IMR-90 (cell line): ENCODE results near the gene RAB27A. TPM values are rescaled to one million over a fixed set of nuclear protein-coding genes. Genes with fewer than 3 reads are reported as not detected.

Experiments used
- ATAC-seq: fragments of 200-7000 bp; cut with Tn5 transposase; 2 replicates; pipeline ENCODE4 v1.9.1; 2020; ENCODE audit warnings: low read depth, mild to moderate bottlenecking, moderate library complexity
- BruUV-seq: library from RNA; stranded (reverse); fragments of 400-500 nt; replicated peaks from 2 replicates; lab custom pipeline; 2021; lab: Mats Ljungman, UMichigan
- CTCF ChIA-PET: fragments of 300-600 bp; formaldehyde crosslinking; extraction: SDS; loops from one replicate; lab custom pipeline; 2021; ENCODE audit warnings: antibody characterized with exemption; lab: Yijun Ruan, JAX
- POLR2A ChIA-PET: fragments of 300-600 bp; sonication (Branson Sonifier 250); formaldehyde crosslinking; loops from one replicate; lab custom pipeline; 2022; ENCODE audit warnings: antibody characterized with exemption; ENCODE audit not compliant: unreplicated experiment; lab: Charles Lee
- DNase-seq: peaks from one replicate; pipeline ENCODE4 v3.0.0; 2013
- H2AFZ ChIP-seq: replicated peaks from 2 replicates; pipeline ENCODE3; 2013; ENCODE audit warnings: low read length, mild to moderate bottlenecking; ENCODE audit not compliant: poor library complexity
- H2AK5ac ChIP-seq: 2 replicates; pipeline ENCODE4 v1.6.1; 2013; ENCODE audit warnings: low read depth, low read length, inconsistent platforms
- H2AK9ac ChIP-seq: replicated peaks from 2 replicates; pipeline ENCODE3; 2013; ENCODE audit warnings: mild to moderate bottlenecking, low read depth, low read length, moderate library complexity; ENCODE audit not compliant: poor library complexity
- H2BK120ac ChIP-seq: 2 replicates; pipeline ENCODE4 v1.6.1; 2013; ENCODE audit warnings: low read depth, low read length, inconsistent platforms
- H2BK15ac ChIP-seq: 3 replicates; pipeline ENCODE4 v1.6.1; 2013; ENCODE audit warnings: low read depth, low read length, inconsistent platforms
- H2BK20ac ChIP-seq: 2 replicates; pipeline ENCODE4 v1.6.1; 2013; ENCODE audit warnings: low read depth, mild to moderate bottlenecking, inconsistent platforms, low read length, moderate library complexity
- H2BK5ac ChIP-seq: 2 replicates; pipeline ENCODE4 v1.6.1; 2013; ENCODE audit warnings: mild to moderate bottlenecking, low read depth, low read length, inconsistent platforms; ENCODE audit not compliant: poor library complexity, severe bottlenecking
- H3K14ac ChIP-seq: replicated peaks from 2 replicates; pipeline ENCODE4 v1.6.1; 2013; ENCODE audit warnings: low read depth, low read length, inconsistent platforms
- H3K18ac ChIP-seq: 2 replicates; pipeline ENCODE4 v1.6.1; 2013; ENCODE audit warnings: low read depth, low read length, control low read depth
- H3K23ac ChIP-seq: 2 replicates; pipeline ENCODE4 v1.6.1; 2013; ENCODE audit warnings: low read depth, low read length, inconsistent platforms
- H3K27ac ChIP-seq: 2 replicates; pipeline ENCODE4 v1.5.1; 2013; ENCODE audit warnings: mild to moderate bottlenecking, control low read depth, low read length; ENCODE audit not compliant: insufficient read depth
- H3K27me3 ChIP-seq: 2 replicates; pipeline ENCODE4 v1.6.1; 2013; ENCODE audit warnings: low read length; ENCODE audit not compliant: control insufficient read depth, insufficient read depth
- H3K36me3 ChIP-seq: 2 replicates; pipeline ENCODE4 v1.6.1; 2013; ENCODE audit warnings: low read length, mixed read lengths; ENCODE audit not compliant: control insufficient read depth, insufficient read depth
- H3K4ac ChIP-seq: 2 replicates; pipeline ENCODE4 v1.6.1; 2013; ENCODE audit warnings: low read depth, low read length, inconsistent platforms
- H3K4me1 ChIP-seq: 2 replicates; pipeline ENCODE4 v1.6.1; 2013; ENCODE audit warnings: low read length, mixed read lengths; ENCODE audit not compliant: control insufficient read depth, insufficient read depth
- H3K4me2 ChIP-seq: 2 replicates; pipeline ENCODE4 v1.6.1; 2013; ENCODE audit warnings: low read depth, mild to moderate bottlenecking, control low read depth, low read length, moderate library complexity
- H3K4me3 ChIP-seq: 2 replicates; pipeline ENCODE4 v1.5.1; 2013; ENCODE audit warnings: low read depth, mild to moderate bottlenecking, control low read depth, low read length, moderate library complexity; ENCODE audit not compliant: insufficient read depth
- H3K56ac ChIP-seq: 2 replicates; pipeline ENCODE4 v1.6.1; 2013; ENCODE audit warnings: low read length, inconsistent platforms; ENCODE audit not compliant: insufficient read depth; ENCODE audit errors: extremely low read depth
- H3K79me1 ChIP-seq, 2 experiments: 2 replicates each; pipeline ENCODE4 v1.6.1; 2013; ENCODE audit warnings: low read length in 2 of 2, inconsistent platforms in 1 of 2, low read depth in 1 of 2
- H3K9ac ChIP-seq: 2 replicates; pipeline ENCODE4 v1.6.1; 2013; ENCODE audit warnings: low read depth, low read length, control low read depth
- H3K9me1 ChIP-seq: 2 replicates; pipeline ENCODE4 v1.6.1; 2013; ENCODE audit warnings: low read length, inconsistent platforms; ENCODE audit not compliant: insufficient read depth
- H3K9me3 ChIP-seq: 2 replicates; pipeline ENCODE4 v1.6.1; 2013; ENCODE audit warnings: low read length; ENCODE audit not compliant: control insufficient read depth, insufficient read depth
- H4K20me1 ChIP-seq: 2 replicates; pipeline ENCODE4 v1.6.1; 2013; ENCODE audit warnings: low read length, inconsistent platforms; ENCODE audit not compliant: insufficient read depth
- H4K5ac ChIP-seq: 2 replicates; pipeline ENCODE4 v1.6.1; 2013; ENCODE audit warnings: mild to moderate bottlenecking, low read depth, low read length, control low read depth
- H4K8ac ChIP-seq, 2 experiments: 2 replicates each; pipeline ENCODE4 v1.6.1; 2013; ENCODE audit warnings: low read depth in 2 of 2, low read length in 2 of 2, control low read depth in 1 of 2, inconsistent platforms in 1 of 2
- H4K91ac ChIP-seq: 2 replicates; pipeline ENCODE4 v1.6.1; 2013; ENCODE audit warnings: low read depth, low read length, inconsistent platforms; ENCODE audit not compliant: insufficient read depth
- BHLHE40 ChIP-seq: fragments of 150-350 bp; IDR thresholded peaks from 2 replicates; pipeline ENCODE4 v1.6.1; 2016; ENCODE audit warnings: mild to moderate bottlenecking, low read depth, low read length
- CEBPB ChIP-seq: IDR thresholded peaks from 2 replicates; pipeline ENCODE4 v1.6.1; 2012; ENCODE audit warnings: low read depth, low read length, improper control_type of control experiment
- MAFK ChIP-seq: IDR thresholded peaks from 2 replicates; pipeline ENCODE4 v1.6.1; 2012; ENCODE audit warnings: low read depth, low read length, improper control_type of control experiment
- MAZ ChIP-seq: IDR thresholded peaks from 2 replicates; pipeline ENCODE4 v1.6.1; 2012; ENCODE audit warnings: low read depth, mild to moderate bottlenecking, low read length, improper control_type of control experiment, moderate library complexity, borderline replicate concordance
- MXI1 ChIP-seq: IDR thresholded peaks from 2 replicates; pipeline ENCODE4 v1.6.1; 2012; ENCODE audit warnings: low read depth, mild to moderate bottlenecking, low read length, moderate library complexity, borderline replicate concordance
- NFE2L2 ChIP-seq: fragments of 150-350 bp; IDR thresholded peaks from 2 replicates; pipeline ENCODE4 v1.6.1; 2016; ENCODE audit warnings: low read depth, mild to moderate bottlenecking, low read length
- POLR2A ChIP-seq: IDR thresholded peaks from 2 replicates; pipeline ENCODE4 v1.6.1; 2012; ENCODE audit warnings: mild to moderate bottlenecking, low read depth, low read length
- RAD21 ChIP-seq: IDR thresholded peaks from 2 replicates; pipeline ENCODE4 v1.6.1; 2012; ENCODE audit warnings: low read length, improper control_type of control experiment
- RCOR1 ChIP-seq: IDR thresholded peaks from 2 replicates; pipeline ENCODE4 v1.6.1; 2012; ENCODE audit warnings: mild to moderate bottlenecking, low read length, improper control_type of control experiment; ENCODE audit not compliant: insufficient replicate concordance
- RFX5 ChIP-seq: IDR thresholded peaks from 2 replicates; pipeline ENCODE4 v1.8.0; 2012; ENCODE audit warnings: low read depth, mild to moderate bottlenecking, low read length, moderate library complexity
- SMC3 ChIP-seq: fragments of 150-350 bp; IDR thresholded peaks from 2 replicates; pipeline ENCODE4 v1.6.1; 2016; ENCODE audit warnings: low read depth, mild to moderate bottlenecking, antibody characterized with exemption, low read length, moderate library complexity
- WGBS, 2 experiments: methylation state at CpG; one replicate each; pipeline versions ENCODE4 v1.1.5 to v1.1.7; 2013; ENCODE audit warnings: missing lambda C conversion rate in 2 of 2; ENCODE audit not compliant: insufficient read length in 1 of 2; ENCODE audit errors: extremely low coverage in 2 of 2; 5-methylcytosine and 5-hydroxymethylcytosine counted together
- dilution Hi-C: fragments of 300-500 bp; cut with HindIII; formaldehyde crosslinking; loops from one replicate; pipeline ENCODE4 v1.14.3; 2018; ENCODE audit warnings: low sequenced_read_pairs; ENCODE audit not compliant: unreplicated experiment
- in situ Hi-C: fragments of 300-500 bp; cut with MboI; formaldehyde crosslinking; loops from 3 replicates; pipeline ENCODE4 v1.14.3; 2019; ENCODE audit warnings: low sequenced_read_pairs, inconsistent platforms, mixed read lengths
- intact Hi-C: fragments of 100-400 bp; cut with micrococcal nuclease; formaldehyde crosslinking; loops from 2 replicates; pipeline ENCODE4 v1.10.0; 2022
- polyA plus RNA-seq, 3 experiments: library from polyadenylated mRNA; depleted of rRNA; stranded (reverse); fragments of >200 nt; gene quantifications; 2 replicates each; pipeline ENCODE4 v1.2.3, GENCODE V29; 2012; ENCODE audit warnings: low replicate concordance in 1 of 3
- total RNA-seq: library from RNA; depleted of rRNA; stranded (reverse); fragments of >200 nt; gene quantifications from 2 replicates; pipeline ENCODE4 v1.2.3, GENCODE V29; 2012
- TF ChIP-seq, protein P1 (sequence below): fragments of 150-350 bp; IDR thresholded peaks from 2 replicates; pipeline ENCODE4 v1.6.1; 2017; ENCODE audit warnings: mild to moderate bottlenecking, antibody characterized with exemption, low read length, low read depth
- TF ChIP-seq, protein P2 (sequence below): fragments of 150-350 bp; IDR thresholded peaks from 2 replicates; pipeline ENCODE4 v1.6.1; 2016; ENCODE audit warnings: low read depth, mild to moderate bottlenecking, low read length, moderate library complexity, borderline replicate concordance
- TF ChIP-seq, protein P3 (sequence below): conservative IDR thresholded peaks from 2 replicates; pipeline ENCODE4 v1.5.1; 2012; ENCODE audit warnings: mild to moderate bottlenecking, low read depth, low read length, improper control_type of control experiment

The RAB27A gene
- total and polyA plus RNA-seq, 2 of the 4 experiments (the other 2 are of a cell fraction), result 4.8 to 13.7 TPM

DNA sequence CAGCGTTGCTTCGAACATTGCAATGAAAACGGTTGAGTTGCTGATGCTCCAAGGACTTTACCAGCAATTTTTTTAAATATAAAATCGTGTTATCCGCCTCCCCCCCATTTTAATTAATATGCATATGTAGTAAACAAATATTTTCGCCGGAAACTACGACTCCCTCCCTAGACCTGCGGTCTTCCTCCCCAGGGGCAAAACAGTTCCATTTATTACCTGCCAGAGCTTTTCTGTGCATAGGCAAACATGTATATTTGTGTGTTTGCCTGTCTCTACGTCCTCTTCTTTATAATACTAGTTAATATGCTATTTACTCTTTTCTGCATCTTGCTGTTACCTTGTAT lies 92.3 kb downstream of the RAB27A start:
- Histone ChIP-seq H2BK15ac (0 out of 3 replicates have a peak overlapping the region, but pooled peaks have one; percentile 27), H3K27me3 (no peaks in the 10 kb centered on the region), H3K23ac (peak overlapping the region; percentile 63), H3K36me3 (no peaks in the 10 kb centered on the region), H2BK5ac (peak overlapping the region; percentile 75), H4K20me1 (peaks cover 19% of the 10 kb centered on the region; the same call in 1 of the 2 replicates), H3K79me1 (peaks cover 0 to 12% of the 10 kb centered on the region in 2 experiments; a peak in 2 of 4 replicates), H3K18ac (peak overlapping the region; percentile 45), H3K4me1 (no peaks in the 10 kb centered on the region; the same call in 1 of the 2 replicates), H2AK9ac (peak overlapping the region; percentile 92), H2BK120ac (peak overlapping the region; percentile 38), H3K56ac (peak overlapping the region; percentile 64), H3K4me3 (peak overlapping the region; percentile 80), H2AFZ (peak overlapping the region; percentile 94), H4K91ac (peak overlapping the region; percentile 47), H3K14ac (peak overlapping the region; percentile 93), H2BK20ac (no peak overlapping the region), H3K9ac (peak overlapping the region; percentile 87), H3K4ac (peak overlapping the region; percentile 68), H3K9me1 (peaks cover 7% of the 10 kb centered on the region; the same call in 1 of the 2 replicates), H4K8ac (peak overlapping the region; percentile 79 to 97), H3K4me2 (peak overlapping the region; percentile 79), H3K9me3 (no peaks in the 10 kb centered on the region), H3K27ac (peak overlapping the region; percentile 68), H4K5ac (peak overlapping the region; percentile 72), H2AK5ac (peak overlapping the region; percentile 6; the same call in 1 of the 2 replicates)
- ChIA-PET CTCF (interaction anchor here (0.6 to 1.0 kb wide), 2 partner anchors 52 to 863 kb away, joined by 4 read pairs; no protein-coding TSS in a partner anchor), POLR2A (no interaction called here)
- ATAC-seq, result no peak
- no peak for DNase-seq
- no peak for TF ChIP-seq RCOR1
- no peak for TF ChIP-seq MXI1
- no peak for TF ChIP-seq SMC3
- TF ChIP-seq, protein P1, sequence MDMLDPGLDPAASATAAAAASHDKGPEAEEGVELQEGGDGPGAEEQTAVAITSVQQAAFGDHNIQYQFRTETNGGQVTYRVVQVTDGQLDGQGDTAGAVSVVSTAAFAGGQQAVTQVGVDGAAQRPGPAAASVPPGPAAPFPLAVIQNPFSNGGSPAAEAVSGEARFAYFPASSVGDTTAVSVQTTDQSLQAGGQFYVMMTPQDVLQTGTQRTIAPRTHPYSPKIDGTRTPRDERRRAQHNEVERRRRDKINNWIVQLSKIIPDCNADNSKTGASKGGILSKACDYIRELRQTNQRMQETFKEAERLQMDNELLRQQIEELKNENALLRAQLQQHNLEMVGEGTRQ, result no peak
- no peak for TF ChIP-seq NFE2L2
- TF ChIP-seq MAZ, result no peak
- TF ChIP-seq CEBPB, result no peak
- TF ChIP-seq MAFK, result no peak
- TF ChIP-seq, protein P2, sequence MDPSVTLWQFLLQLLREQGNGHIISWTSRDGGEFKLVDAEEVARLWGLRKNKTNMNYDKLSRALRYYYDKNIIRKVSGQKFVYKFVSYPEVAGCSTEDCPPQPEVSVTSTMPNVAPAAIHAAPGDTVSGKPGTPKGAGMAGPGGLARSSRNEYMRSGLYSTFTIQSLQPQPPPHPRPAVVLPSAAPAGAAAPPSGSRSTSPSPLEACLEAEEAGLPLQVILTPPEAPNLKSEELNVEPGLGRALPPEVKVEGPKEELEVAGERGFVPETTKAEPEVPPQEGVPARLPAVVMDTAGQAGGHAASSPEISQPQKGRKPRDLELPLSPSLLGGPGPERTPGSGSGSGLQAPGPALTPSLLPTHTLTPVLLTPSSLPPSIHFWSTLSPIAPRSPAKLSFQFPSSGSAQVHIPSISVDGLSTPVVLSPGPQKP, result no peak
- no peak for TF ChIP-seq BHLHE40
- no peak for TF ChIP-seq RFX5
- no peak for TF ChIP-seq RAD21
- TF ChIP-seq, protein P3, sequence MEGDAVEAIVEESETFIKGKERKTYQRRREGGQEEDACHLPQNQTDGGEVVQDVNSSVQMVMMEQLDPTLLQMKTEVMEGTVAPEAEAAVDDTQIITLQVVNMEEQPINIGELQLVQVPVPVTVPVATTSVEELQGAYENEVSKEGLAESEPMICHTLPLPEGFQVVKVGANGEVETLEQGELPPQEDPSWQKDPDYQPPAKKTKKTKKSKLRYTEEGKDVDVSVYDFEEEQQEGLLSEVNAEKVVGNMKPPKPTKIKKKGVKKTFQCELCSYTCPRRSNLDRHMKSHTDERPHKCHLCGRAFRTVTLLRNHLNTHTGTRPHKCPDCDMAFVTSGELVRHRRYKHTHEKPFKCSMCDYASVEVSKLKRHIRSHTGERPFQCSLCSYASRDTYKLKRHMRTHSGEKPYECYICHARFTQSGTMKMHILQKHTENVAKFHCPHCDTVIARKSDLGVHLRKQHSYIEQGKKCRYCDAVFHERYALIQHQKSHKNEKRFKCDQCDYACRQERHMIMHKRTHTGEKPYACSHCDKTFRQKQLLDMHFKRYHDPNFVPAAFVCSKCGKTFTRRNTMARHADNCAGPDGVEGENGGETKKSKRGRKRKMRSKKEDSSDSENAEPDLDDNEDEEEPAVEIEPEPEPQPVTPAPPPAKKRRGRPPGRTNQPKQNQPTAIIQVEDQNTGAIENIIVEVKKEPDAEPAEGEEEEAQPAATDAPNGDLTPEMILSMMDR, result no peak
- TF ChIP-seq POLR2A, result no peak
- intact Hi-C loops, result loop anchor here (2.0 kb wide), 1 partner anchor 23 kb away; no protein-coding TSS in a partner anchor
- dilution Hi-C loops, result no loop called here
- in situ Hi-C loops, result no loop called here
- no CpG with 5 or more reads among the region's 10 CpGs for WGBS, 2 experiments
- no TSS peak for BruUV-seq
